Astrocyte (in vitro differentiated cells and primary cell): Measurements from ENCODE around the gene RTP3. TPM values are rescaled to one million over a fixed set of nuclear protein-coding genes. Genes with fewer than 3 reads are reported as not detected.

ENCODE experiments used
- DNase-seq: peaks from one replicate; pipeline ENCODE4 v3.0.0-alpha.2; 2010; ENCODE audit warnings: low read depth
- FAIRE-seq: peaks from 2 replicates; lab custom pipeline; 2011; peaks lifted over from hg19 to GRCh38; lab: Jason Lieb, UNC
- H2AFZ ChIP-seq: 2 replicates; pipeline ENCODE4 v1.6.0; 2012; ENCODE audit warnings: low read depth, low read length, inconsistent platforms
- H3K27ac ChIP-seq: 2 replicates; pipeline ENCODE4 v1.5.1; 2011; ENCODE audit warnings: low read depth, low read length, inconsistent platforms
- H3K27me3 ChIP-seq: 2 replicates; pipeline ENCODE4 v1.6.0; 2011; ENCODE audit warnings: low read length, inconsistent platforms; ENCODE audit not compliant: insufficient read depth
- H3K36me3 ChIP-seq: 2 replicates; pipeline ENCODE4 v1.5.1; 2011; ENCODE audit warnings: low read length, inconsistent platforms; ENCODE audit not compliant: insufficient read depth
- H3K4me1 ChIP-seq: 2 replicates; pipeline ENCODE4 v1.5.1; 2011; ENCODE audit warnings: low read length, inconsistent platforms; ENCODE audit not compliant: insufficient read depth
- H3K4me2 ChIP-seq: 2 replicates; pipeline ENCODE4 v1.6.0; 2012; ENCODE audit warnings: low read length, inconsistent platforms
- H3K4me3 ChIP-seq: 2 replicates; pipeline ENCODE4 v1.5.1; 2011; ENCODE audit warnings: low read depth, mild to moderate bottlenecking, low read length, inconsistent platforms; ENCODE audit not compliant: insufficient read depth
- H3K79me2 ChIP-seq: 2 replicates; pipeline ENCODE4 v1.6.0; 2012; ENCODE audit warnings: mild to moderate bottlenecking, low read length, inconsistent platforms; ENCODE audit not compliant: insufficient read depth
- H3K9ac ChIP-seq: 2 replicates; pipeline ENCODE4 v1.6.0; 2012; ENCODE audit warnings: mild to moderate bottlenecking, low read length, inconsistent platforms
- H3K9me3 ChIP-seq: 2 replicates; pipeline ENCODE4 v1.5.1; 2012; ENCODE audit warnings: low read depth, mild to moderate bottlenecking, low read length, inconsistent platforms; ENCODE audit not compliant: insufficient read depth
- H4K20me1 ChIP-seq: 2 replicates; pipeline ENCODE4 v1.6.0; 2012; ENCODE audit warnings: low read length, inconsistent platforms; ENCODE audit not compliant: insufficient read depth
- H3K27ac Mint-ChIP-seq: one replicate; pipeline ENCODE4 v1.8.0; 2021; ENCODE audit warnings: mild to moderate bottlenecking, mixed read lengths; ENCODE audit not compliant: unreplicated experiment
- H3K27me3 Mint-ChIP-seq: one replicate; pipeline ENCODE4 v1.8.0; 2021; ENCODE audit warnings: low read depth, mixed read lengths; ENCODE audit not compliant: unreplicated experiment
- H3K36me3 Mint-ChIP-seq: one replicate; pipeline ENCODE4 v1.8.0; 2021; ENCODE audit warnings: low read depth, mixed read lengths; ENCODE audit not compliant: unreplicated experiment
- H3K4me1 Mint-ChIP-seq: one replicate; pipeline ENCODE4 v1.8.0; 2021; ENCODE audit warnings: low read depth, mixed read lengths; ENCODE audit not compliant: unreplicated experiment
- H3K4me3 Mint-ChIP-seq: one replicate; pipeline ENCODE4 v1.8.0; 2021; ENCODE audit warnings: mild to moderate bottlenecking, moderate library complexity, mixed read lengths; ENCODE audit not compliant: unreplicated experiment
- H3K9me3 Mint-ChIP-seq: one replicate; pipeline ENCODE4 v1.8.0; 2021; ENCODE audit warnings: mild to moderate bottlenecking, mixed read lengths; ENCODE audit not compliant: unreplicated experiment
- CTCF ChIP-seq: IDR thresholded peaks from 2 replicates; pipeline ENCODE4 v1.5.1; 2011; ENCODE audit warnings: low read depth, mild to moderate bottlenecking, inconsistent platforms, low read length, moderate library complexity; ENCODE audit not compliant: insufficient read depth
- EZH2 ChIP-seq: IDR thresholded peaks from 2 replicates; pipeline ENCODE4 v1.6.1; 2012; ENCODE audit warnings: mild to moderate bottlenecking, low read length, inconsistent platforms; ENCODE audit not compliant: insufficient read depth
- total RNA-seq: library from RNA; stranded (reverse); gene quantifications from 2 replicates; pipeline ENCODE4 v1.2.1, GENCODE V29; 2021

The RTP3 gene
- total RNA-seq, 1 donor from 2014 or later, result not detected

- no peaks in the 10 kb centered on the region for H3K36me3 Mint-ChIP-seq
- no peak overlapping the region for H2AFZ ChIP-seq
- no peaks in the 10 kb centered on the region for H3K4me1 ChIP-seq
- no peak overlapping the region for H3K4me3 ChIP-seq
- H3K9me3 Mint-ChIP-seq, result no peaks in the 10 kb centered on the region
- no peaks in the 10 kb centered on the region for H3K79me2 ChIP-seq
- H3K36me3 ChIP-seq, result no peaks in the 10 kb centered on the region
- H3K9ac ChIP-seq, result no peak overlapping the region
- H3K27me3 Mint-ChIP-seq, result peaks cover 44% of the 10 kb centered on the region
- no peak overlapping the region for H3K27ac Mint-ChIP-seq
- no peak overlapping the region for H3K4me2 ChIP-seq
- no peak overlapping the region for H3K4me3 Mint-ChIP-seq
- no peaks in the 10 kb centered on the region for H3K9me3 ChIP-seq
- H3K4me1 Mint-ChIP-seq, result peaks cover 2% of the 10 kb centered on the region
- DNase-seq (no peak), FAIRE-seq (no peak)
- H4K20me1 ChIP-seq, result no peaks in the 10 kb centered on the region
- TF ChIP-seq EZH2 (no peak), CTCF (no peak)
- peaks cover 3% of the 10 kb centered on the region for H3K27me3 ChIP-seq
- H3K27ac ChIP-seq, result no peak overlapping the region
These were observed 41.7 kb upstream of the RTP3 start for GRCh38 chr3:46456118-46456517.

GRCh38 chr3:46460051-46460450 lies 37.7 kb upstream of the RTP3 start:
- DNase-seq (no peak), FAIRE-seq (no peak)
- H3K4me3 ChIP-seq, result no peak overlapping the region
- Mint-ChIP-seq H3K27ac (no peak overlapping the region), H3K4me3 (no peak overlapping the region), H3K4me1 (peaks cover 8% of the 10 kb centered on the region), H3K27me3 (peaks cover 42% of the 10 kb centered on the region), H3K36me3 (no peaks in the 10 kb centered on the region), H3K9me3 (no peaks in the 10 kb centered on the region)
- no peaks in the 10 kb centered on the region for H3K79me2 ChIP-seq
- no peaks in the 10 kb centered on the region for H3K36me3 ChIP-seq
- TF ChIP-seq CTCF, result no peak
- TF ChIP-seq EZH2, result no peak
- H3K9me3 ChIP-seq, result no peaks in the 10 kb centered on the region
- no peaks in the 10 kb centered on the region for H3K4me1 ChIP-seq
- no peak overlapping the region for H3K27ac ChIP-seq
- H3K27me3 ChIP-seq, result peaks cover 19% of the 10 kb centered on the region
- no peak overlapping the region for H3K4me2 ChIP-seq
- H3K9ac ChIP-seq, result no peak overlapping the region
- no peak overlapping the region for H2AFZ ChIP-seq
- no peaks in the 10 kb centered on the region for H4K20me1 ChIP-seq

GRCh38 chr3:46462111-46462510 lies 35.7 kb upstream of the RTP3 start:
- H3K27ac ChIP-seq, result no peak overlapping the region
- no peak overlapping the region for H3K4me3 Mint-ChIP-seq
- H3K27me3 ChIP-seq, result peaks cover 35% of the 10 kb centered on the region
- peaks cover 41% of the 10 kb centered on the region for H3K27me3 Mint-ChIP-seq
- no peak overlapping the region for H3K4me2 ChIP-seq
- no peaks in the 10 kb centered on the region for H3K4me1 ChIP-seq
- H3K27ac Mint-ChIP-seq, result no peak overlapping the region
- H3K36me3 ChIP-seq, result no peaks in the 10 kb centered on the region
- H3K4me3 ChIP-seq, result no peak overlapping the region
- peaks cover 8% of the 10 kb centered on the region for H3K4me1 Mint-ChIP-seq
- DNase-seq (no peak), FAIRE-seq (no peak)
- H3K9ac ChIP-seq, result no peak overlapping the region
- no peak overlapping the region for H2AFZ ChIP-seq
- H3K9me3 ChIP-seq, result no peaks in the 10 kb centered on the region
- H3K36me3 Mint-ChIP-seq, result no peaks in the 10 kb centered on the region
- H3K79me2 ChIP-seq, result no peaks in the 10 kb centered on the region
- no peaks in the 10 kb centered on the region for H4K20me1 ChIP-seq
- no peaks in the 10 kb centered on the region for H3K9me3 Mint-ChIP-seq
- no peak for TF ChIP-seq CTCF
- no peak for TF ChIP-seq EZH2
